SK-N-SH treated with all-trans-retinoic acid at 6 μM for 48 hours (cell line): ENCODE results near the gene PAEP.

ENCODE experiments used
- ATAC-seq: fragments of 200-7000 bp; cut with Tn5 transposase; 3 replicates; pipeline ENCODE4 v1.9.1; 2020; ENCODE audit warnings: mild to moderate bottlenecking, moderate library complexity
- ARNTL ChIP-seq: fragments of 450-650 bp; formaldehyde crosslinking; IDR thresholded peaks from 2 replicates; pipeline ENCODE4 v1.5.0; 2020; ENCODE audit warnings: low read depth, mild to moderate bottlenecking, moderate library complexity, borderline replicate concordance
- CSDC2 ChIP-seq: fragments of 250-450 bp; sonication (Bioruptor Pico); IDR thresholded peaks from 2 replicates; pipeline ENCODE4 v1.5.0; 2020; ENCODE audit warnings: mild to moderate bottlenecking, moderate library complexity
- ESRRG ChIP-seq: fragments of 250-450 bp; sonication (Bioruptor Pico); IDR thresholded peaks from 2 replicates; pipeline ENCODE4 v1.6.1; 2021; ENCODE audit warnings: mild to moderate bottlenecking
- GLIS3 ChIP-seq: fragments of 250-450 bp; sonication (Bioruptor Pico); IDR thresholded peaks from 2 replicates; pipeline ENCODE4 v1.5.0; 2020; ENCODE audit warnings: mild to moderate bottlenecking, moderate library complexity
- OSR1 ChIP-seq: fragments of 250-450 bp; sonication (Bioruptor Pico); IDR thresholded peaks from 2 replicates; pipeline ENCODE4 v1.8.0; 2022; ENCODE audit warnings: moderate library complexity, mild to moderate bottlenecking, inconsistent platforms
- POU6F1 ChIP-seq: fragments of 250-450 bp; sonication (Bioruptor Pico); IDR thresholded peaks from 2 replicates; pipeline ENCODE4 v1.8.0; 2021; ENCODE audit warnings: low read depth, mild to moderate bottlenecking, moderate library complexity, borderline replicate concordance
- PPARA ChIP-seq: fragments of 250-450 bp; sonication (Bioruptor Pico); IDR thresholded peaks from 2 replicates; pipeline ENCODE4 v1.5.0; 2020; ENCODE audit warnings: mild to moderate bottlenecking, borderline replicate concordance
- RARB ChIP-seq: fragments of 250-450 bp; sonication (Bioruptor Pico); IDR thresholded peaks from 2 replicates; pipeline ENCODE4 v1.8.0; 2021; ENCODE audit warnings: mild to moderate bottlenecking, moderate library complexity
- SNAI2 ChIP-seq: fragments of 250-450 bp; sonication (Bioruptor Pico); IDR thresholded peaks from 2 replicates; pipeline ENCODE4 v1.5.0; 2020; ENCODE audit warnings: mild to moderate bottlenecking, moderate library complexity
- TCF4 ChIP-seq: fragments of 250-450 bp; sonication (Bioruptor Pico); IDR thresholded peaks from 2 replicates; pipeline ENCODE4 v1.8.0; 2021; ENCODE audit warnings: mild to moderate bottlenecking, moderate library complexity, borderline replicate concordance
- TOX ChIP-seq: fragments of 250-450 bp; sonication (Bioruptor Pico); IDR thresholded peaks from 2 replicates; pipeline ENCODE4 v1.8.0; 2021; ENCODE audit warnings: mild to moderate bottlenecking, moderate library complexity, borderline replicate concordance
- ZC3H10 ChIP-seq: fragments of 250-450 bp; sonication (Bioruptor Pico); IDR thresholded peaks from 2 replicates; pipeline ENCODE4 v1.5.1; 2021; ENCODE audit warnings: mild to moderate bottlenecking, moderate library complexity
- ZFP3 ChIP-seq: fragments of 250-450 bp; sonication (Bioruptor Pico); IDR thresholded peaks from 2 replicates; pipeline ENCODE4 v1.5.0; 2020; ENCODE audit warnings: mild to moderate bottlenecking, moderate library complexity
- ZFP30 ChIP-seq: fragments of 450-650 bp; formaldehyde crosslinking; IDR thresholded peaks from 2 replicates; pipeline ENCODE4 v1.5.0; 2022; ENCODE audit warnings: mild to moderate bottlenecking, moderate library complexity
- ZNF565 ChIP-seq: fragments of 450-650 bp; formaldehyde crosslinking; conservative IDR thresholded peaks from 2 replicates; pipeline ENCODE4 v1.5.0; 2020; ENCODE audit warnings: low read depth, mild to moderate bottlenecking, moderate library complexity
- ZNF70 ChIP-seq: fragments of 450-650 bp; formaldehyde crosslinking; IDR thresholded peaks from 2 replicates; pipeline ENCODE4 v1.5.0; 2020; ENCODE audit warnings: mild to moderate bottlenecking, moderate library complexity
- ZNF8 ChIP-seq: fragments of 450-650 bp; formaldehyde crosslinking; IDR thresholded peaks from 2 replicates; pipeline ENCODE4 v1.5.0; 2020; ENCODE audit warnings: mild to moderate bottlenecking, moderate library complexity
- TF ChIP-seq, protein P1 (sequence below): fragments of 250-450 bp; sonication (Bioruptor Pico); IDR thresholded peaks from 2 replicates; pipeline ENCODE4 v1.5.1; 2021; ENCODE audit warnings: mild to moderate bottlenecking, moderate library complexity
- TF ChIP-seq, protein P2 (sequence below): fragments of 250-450 bp; sonication (Bioruptor Pico); IDR thresholded peaks from 2 replicates; pipeline ENCODE4 v1.8.0; 2020; ENCODE audit warnings: mild to moderate bottlenecking, moderate library complexity, borderline replicate concordance
- TF ChIP-seq, protein P3 (sequence below): fragments of 250-450 bp; sonication (Bioruptor Pico); IDR thresholded peaks from 2 replicates; pipeline ENCODE4 v1.5.1; 2020; ENCODE audit warnings: low read depth, mild to moderate bottlenecking, moderate library complexity
- TF ChIP-seq, protein P4 (sequence below): fragments of 250-450 bp; sonication (Bioruptor Pico); IDR thresholded peaks from 2 replicates; pipeline ENCODE4 v1.5.0; 2020; ENCODE audit warnings: mild to moderate bottlenecking, moderate library complexity

Gene PAEP

GRCh38 chr9:135515083-135515951 is 46.2 kb upstream of the PAEP start (continued):
- TF ChIP-seq CSDC2 (CRISPR knock-in tag): no peak
- no peak for TF ChIP-seq TCF4 (CRISPR knock-in tag)
- no peak for TF ChIP-seq OSR1 (CRISPR knock-in tag)
- TF ChIP-seq ZNF565 (CRISPR knock-in tag): no peak
- TF ChIP-seq, protein P1, sequence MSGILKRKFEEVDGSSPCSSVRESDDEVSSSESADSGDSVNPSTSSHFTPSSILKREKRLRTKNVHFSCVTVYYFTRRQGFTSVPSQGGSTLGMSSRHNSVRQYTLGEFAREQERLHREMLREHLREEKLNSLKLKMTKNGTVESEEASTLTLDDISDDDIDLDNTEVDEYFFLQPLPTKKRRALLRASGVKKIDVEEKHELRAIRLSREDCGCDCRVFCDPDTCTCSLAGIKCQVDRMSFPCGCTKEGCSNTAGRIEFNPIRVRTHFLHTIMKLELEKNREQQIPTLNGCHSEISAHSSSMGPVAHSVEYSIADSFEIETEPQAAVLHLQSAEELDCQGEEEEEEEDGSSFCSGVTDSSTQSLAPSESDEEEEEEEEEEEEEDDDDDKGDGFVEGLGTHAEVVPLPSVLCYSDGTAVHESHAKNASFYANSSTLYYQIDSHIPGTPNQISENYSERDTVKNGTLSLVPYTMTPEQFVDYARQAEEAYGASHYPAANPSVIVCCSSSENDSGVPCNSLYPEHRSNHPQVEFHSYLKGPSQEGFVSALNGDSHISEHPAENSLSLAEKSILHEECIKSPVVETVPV (CRISPR knock-in tag): no peak

DNA sequence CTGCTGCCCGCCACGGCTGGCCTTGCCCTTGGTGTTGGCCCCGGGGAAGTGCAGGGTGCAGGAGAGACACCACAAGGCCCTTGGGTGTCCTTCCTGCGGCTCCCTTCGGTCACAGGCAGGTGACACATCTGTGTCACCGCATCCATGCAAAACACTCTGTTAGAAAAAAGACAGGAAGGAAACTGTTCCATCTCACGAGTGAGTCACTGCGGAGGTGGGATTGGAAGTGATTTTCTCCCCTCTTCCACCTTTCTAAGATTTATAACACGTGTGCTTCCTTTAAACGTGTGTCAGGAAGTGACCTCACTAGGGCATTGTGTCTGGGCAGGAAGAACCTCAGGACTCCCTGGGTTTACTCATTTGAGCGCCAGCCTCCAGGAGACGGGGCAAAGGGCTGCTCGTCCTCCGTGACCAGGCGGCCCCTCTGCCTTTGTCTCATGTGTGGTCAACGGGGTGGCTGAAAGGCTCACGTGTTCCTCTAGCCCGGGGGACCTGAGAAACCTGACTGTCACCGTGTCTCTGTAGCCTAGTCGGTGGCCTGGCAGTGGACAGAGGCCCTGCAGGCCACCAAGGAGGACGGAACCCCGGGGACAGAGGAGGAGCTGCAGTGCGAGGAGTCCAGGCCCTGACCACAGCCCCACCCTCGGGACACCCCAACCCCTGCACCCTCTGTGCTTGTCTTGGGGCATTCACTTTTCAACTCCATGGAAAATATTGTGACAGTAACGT is 45.3 kb upstream of the PAEP start:
- no peak for ATAC-seq
- TF ChIP-seq ARNTL (CRISPR knock-in tag) (no peak), POU6F1 (CRISPR knock-in tag) (no peak), TOX (no peak)

GRCh38 chr9:135517407-135517822 is 44.1 kb upstream of the PAEP start:
- TF ChIP-seq RARB (no peak), SNAI2 (CRISPR knock-in tag) (no peak), GLIS3 (no peak)
- no peak for ATAC-seq

- TF ChIP-seq, protein P2, sequence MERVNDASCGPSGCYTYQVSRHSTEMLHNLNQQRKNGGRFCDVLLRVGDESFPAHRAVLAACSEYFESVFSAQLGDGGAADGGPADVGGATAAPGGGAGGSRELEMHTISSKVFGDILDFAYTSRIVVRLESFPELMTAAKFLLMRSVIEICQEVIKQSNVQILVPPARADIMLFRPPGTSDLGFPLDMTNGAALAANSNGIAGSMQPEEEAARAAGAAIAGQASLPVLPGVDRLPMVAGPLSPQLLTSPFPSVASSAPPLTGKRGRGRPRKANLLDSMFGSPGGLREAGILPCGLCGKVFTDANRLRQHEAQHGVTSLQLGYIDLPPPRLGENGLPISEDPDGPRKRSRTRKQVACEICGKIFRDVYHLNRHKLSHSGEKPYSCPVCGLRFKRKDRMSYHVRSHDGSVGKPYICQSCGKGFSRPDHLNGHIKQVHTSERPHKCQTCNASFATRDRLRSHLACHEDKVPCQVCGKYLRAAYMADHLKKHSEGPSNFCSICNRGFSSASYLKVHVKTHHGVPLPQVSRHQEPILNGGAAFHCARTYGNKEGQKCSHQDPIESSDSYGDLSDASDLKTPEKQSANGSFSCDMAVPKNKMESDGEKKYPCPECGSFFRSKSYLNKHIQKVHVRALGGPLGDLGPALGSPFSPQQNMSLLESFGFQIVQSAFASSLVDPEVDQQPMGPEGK (CRISPR knock-in tag): no peak
- TF ChIP-seq ESRRG (CRISPR knock-in tag): no peak
- no peak for TF ChIP-seq ZNF8 (CRISPR knock-in tag)
- no peak for TF ChIP-seq TOX
- no peak for TF ChIP-seq ZNF70 (CRISPR knock-in tag)
- no peak for TF ChIP-seq ZFP30 (CRISPR knock-in tag)
- no peak for TF ChIP-seq ZC3H10 (CRISPR knock-in tag)
- TF ChIP-seq, protein P3, sequence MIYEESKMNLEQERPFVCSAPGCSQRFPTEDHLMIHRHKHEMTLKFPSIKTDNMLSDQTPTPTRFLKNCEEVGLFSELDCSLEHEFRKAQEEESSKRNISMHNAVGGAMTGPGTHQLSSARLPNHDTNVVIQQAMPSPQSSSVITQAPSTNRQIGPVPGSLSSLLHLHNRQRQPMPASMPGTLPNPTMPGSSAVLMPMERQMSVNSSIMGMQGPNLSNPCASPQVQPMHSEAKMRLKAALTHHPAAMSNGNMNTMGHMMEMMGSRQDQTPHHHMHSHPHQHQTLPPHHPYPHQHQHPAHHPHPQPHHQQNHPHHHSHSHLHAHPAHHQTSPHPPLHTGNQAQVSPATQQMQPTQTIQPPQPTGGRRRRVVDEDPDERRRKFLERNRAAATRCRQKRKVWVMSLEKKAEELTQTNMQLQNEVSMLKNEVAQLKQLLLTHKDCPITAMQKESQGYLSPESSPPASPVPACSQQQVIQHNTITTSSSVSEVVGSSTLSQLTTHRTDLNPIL (CRISPR knock-in tag): no peak
- no peak for TF ChIP-seq OSR1 (CRISPR knock-in tag)
- no peak for TF ChIP-seq CSDC2 (CRISPR knock-in tag)
- no peak for TF ChIP-seq ZFP3 (CRISPR knock-in tag)
- TF ChIP-seq ZNF565 (CRISPR knock-in tag): no peak
- no peak for TF ChIP-seq RARB
- TF ChIP-seq, protein P4, sequence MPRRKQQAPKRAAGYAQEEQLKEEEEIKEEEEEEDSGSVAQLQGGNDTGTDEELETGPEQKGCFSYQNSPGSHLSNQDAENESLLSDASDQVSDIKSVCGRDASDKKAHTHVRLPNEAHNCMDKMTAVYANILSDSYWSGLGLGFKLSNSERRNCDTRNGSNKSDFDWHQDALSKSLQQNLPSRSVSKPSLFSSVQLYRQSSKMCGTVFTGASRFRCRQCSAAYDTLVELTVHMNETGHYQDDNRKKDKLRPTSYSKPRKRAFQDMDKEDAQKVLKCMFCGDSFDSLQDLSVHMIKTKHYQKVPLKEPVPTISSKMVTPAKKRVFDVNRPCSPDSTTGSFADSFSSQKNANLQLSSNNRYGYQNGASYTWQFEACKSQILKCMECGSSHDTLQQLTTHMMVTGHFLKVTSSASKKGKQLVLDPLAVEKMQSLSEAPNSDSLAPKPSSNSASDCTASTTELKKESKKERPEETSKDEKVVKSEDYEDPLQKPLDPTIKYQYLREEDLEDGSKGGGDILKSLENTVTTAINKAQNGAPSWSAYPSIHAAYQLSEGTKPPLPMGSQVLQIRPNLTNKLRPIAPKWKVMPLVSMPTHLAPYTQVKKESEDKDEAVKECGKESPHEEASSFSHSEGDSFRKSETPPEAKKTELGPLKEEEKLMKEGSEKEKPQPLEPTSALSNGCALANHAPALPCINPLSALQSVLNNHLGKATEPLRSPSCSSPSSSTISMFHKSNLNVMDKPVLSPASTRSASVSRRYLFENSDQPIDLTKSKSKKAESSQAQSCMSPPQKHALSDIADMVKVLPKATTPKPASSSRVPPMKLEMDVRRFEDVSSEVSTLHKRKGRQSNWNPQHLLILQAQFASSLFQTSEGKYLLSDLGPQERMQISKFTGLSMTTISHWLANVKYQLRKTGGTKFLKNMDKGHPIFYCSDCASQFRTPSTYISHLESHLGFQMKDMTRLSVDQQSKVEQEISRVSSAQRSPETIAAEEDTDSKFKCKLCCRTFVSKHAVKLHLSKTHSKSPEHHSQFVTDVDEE (CRISPR knock-in tag): no peak
- no peak for TF ChIP-seq PPARA
- ATAC-seq: no peak
Observed at GRCh38 chr9:135519179-135519971, 42.2 kb upstream of the PAEP start.
